Measurements from ENCODE around the gene BASP1.

Gene BASP1, protein sequence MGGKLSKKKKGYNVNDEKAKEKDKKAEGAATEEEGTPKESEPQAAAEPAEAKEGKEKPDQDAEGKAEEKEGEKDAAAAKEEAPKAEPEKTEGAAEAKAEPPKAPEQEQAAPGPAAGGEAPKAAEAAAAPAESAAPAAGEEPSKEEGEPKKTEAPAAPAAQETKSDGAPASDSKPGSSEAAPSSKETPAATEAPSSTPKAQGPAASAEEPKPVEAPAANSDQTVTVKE

DNA sequence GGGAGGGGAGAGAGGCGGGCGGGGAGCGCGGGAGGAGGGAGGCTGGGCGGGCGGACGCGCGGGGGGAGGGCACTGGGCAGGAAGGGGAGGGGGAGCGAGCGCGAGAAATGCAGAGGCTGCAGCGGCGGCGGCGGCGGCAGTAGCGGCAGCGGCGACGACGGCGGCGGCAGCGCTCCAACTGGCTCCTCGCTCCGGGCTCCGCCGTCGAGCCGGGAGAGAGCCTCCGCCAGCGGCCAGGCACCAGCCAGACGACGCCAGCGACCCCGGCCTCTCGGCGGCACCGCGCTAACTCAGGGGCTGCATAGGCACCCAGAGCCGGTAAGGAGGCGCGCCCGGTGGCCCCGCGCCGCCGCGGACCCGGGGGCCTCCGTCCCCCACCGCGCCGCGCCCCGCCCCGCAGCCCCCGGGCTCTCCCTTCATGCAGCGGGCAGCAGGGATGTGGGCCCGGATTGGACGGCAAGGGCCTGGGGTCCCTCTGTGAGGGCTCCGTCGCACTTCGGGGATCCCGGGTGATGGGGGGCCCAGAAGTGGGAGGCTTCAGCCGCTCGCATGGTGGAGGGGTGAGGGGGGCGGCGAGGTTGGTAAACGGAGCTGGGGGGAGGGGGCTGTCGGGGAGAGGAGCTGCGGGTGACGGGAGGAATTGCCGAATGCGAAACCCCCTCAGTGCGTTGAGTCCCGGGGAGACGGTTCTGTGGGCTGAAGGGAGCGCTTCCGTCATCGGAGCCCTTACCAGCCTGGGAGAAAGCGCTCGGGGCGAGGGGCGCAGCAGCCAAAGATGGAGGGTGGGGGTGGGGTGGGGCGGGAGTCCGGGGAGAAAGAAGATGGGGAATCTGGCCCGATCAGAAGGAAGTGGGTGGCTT, at the start of gene BASP1:
Gene BASP1, plus strand, starts transcription at position 139 of the 860 bp plus-strand sequence. CDS start 57,586 bp downstream, outside the sequence.
- Mint-ChIP-seq H3K4me3 (peak within 1 kb of the TSS; percentile 63), H3K9me3 (no peaks in the 10 kb centered on the region), H3K27me3 (peaks cover 47% of the 10 kb centered on the region), H3K4me1 (peaks cover 11% of the 10 kb centered on the region), H3K27ac (no peak within 1 kb of the TSS), H3K36me3 (ENCODE audit: low read depth) (no peaks in the 10 kb centered on the region)
- DNase-seq (peak; percentile 47), ATAC-seq (peak; percentile 10)

DNA sequence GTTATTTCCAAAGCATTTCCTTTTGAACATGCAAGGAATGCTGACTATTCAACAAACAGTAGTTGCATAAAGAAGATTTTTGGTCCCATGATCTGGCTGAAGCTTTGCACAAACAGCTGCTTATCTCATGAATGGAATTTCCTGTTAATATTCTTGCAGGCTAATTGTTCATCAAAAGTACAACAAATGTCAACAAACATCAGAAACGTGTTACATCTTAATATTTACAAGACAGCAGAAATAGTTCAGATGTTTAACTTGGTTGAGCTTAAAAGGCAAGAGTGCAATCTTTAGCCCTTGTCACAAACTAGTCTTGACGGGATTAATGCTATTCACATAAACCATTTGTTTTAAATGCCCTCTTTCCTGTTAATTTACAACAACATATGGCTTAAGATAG, 47.9 kb upstream of the BASP1 start:
- H3K4me1 Mint-ChIP-seq = no peaks in the 10 kb centered on the region
- no peaks in the 10 kb centered on the region for H3K36me3 Mint-ChIP-seq (ENCODE audit: low read depth)
- ATAC-seq (no peak), DNase-seq (no peak)
- no peak overlapping the region for H3K27ac Mint-ChIP-seq
- H3K27me3 Mint-ChIP-seq = peaks cover 12% of the 10 kb centered on the region
- H3K9me3 Mint-ChIP-seq = no peaks in the 10 kb centered on the region
- H3K4me3 Mint-ChIP-seq = no peak overlapping the region

DNA sequence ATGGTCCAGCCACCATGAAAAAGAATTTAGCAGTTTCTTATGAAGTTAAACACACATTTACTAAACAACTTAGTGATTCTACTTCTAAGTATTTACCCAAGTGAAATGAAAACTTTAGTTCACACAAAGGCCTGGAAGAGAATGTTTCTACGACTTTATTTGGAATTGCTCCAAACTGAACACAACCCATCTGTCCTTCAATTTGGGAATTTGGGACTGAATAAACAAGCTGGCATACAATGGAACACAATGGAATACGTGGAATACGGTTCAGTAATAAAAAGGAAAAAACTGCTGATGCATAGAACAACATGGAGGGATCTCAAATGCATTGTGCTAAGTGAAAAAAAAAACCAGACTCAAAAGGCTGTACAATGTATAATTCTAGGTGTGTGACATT, 44.6 kb upstream of the BASP1 start:
- DNase-seq = no peak
- Mint-ChIP-seq H3K4me3 (no peak overlapping the region), H3K4me1 (no peaks in the 10 kb centered on the region), H3K9me3 (no peaks in the 10 kb centered on the region), H3K27me3 (peaks cover 9% of the 10 kb centered on the region), H3K36me3 (ENCODE audit: low read depth) (no peaks in the 10 kb centered on the region), H3K27ac (no peak overlapping the region)
- no peak for ATAC-seq

DNA sequence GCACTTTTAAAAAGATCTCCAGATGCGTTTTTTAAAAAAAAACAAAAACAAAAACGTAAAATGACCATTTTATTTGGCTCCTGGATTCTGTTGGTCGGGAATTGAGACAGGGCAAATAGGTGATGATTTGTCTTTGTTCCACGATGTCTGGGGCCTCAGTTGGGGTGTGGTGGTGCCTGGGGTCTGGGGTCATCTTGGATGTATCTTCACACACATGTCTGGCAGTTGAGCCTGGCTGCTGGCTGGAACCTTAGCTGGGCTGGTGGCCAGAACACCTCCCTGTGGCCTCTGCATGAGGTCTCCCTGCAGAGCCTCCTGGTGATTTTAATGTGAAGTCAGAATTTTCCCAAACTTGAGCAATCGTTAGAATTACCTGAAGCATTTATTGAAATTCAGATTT, 42.5 kb upstream of the BASP1 start:
- DNase-seq = no peak
- Mint-ChIP-seq H3K4me1 (no peaks in the 10 kb centered on the region), H3K4me3 (no peak overlapping the region), H3K27me3 (peaks cover 9% of the 10 kb centered on the region), H3K27ac (no peak overlapping the region), H3K9me3 (no peaks in the 10 kb centered on the region), H3K36me3 (ENCODE audit: low read depth) (no peaks in the 10 kb centered on the region)
- ATAC-seq = no peak

DNA sequence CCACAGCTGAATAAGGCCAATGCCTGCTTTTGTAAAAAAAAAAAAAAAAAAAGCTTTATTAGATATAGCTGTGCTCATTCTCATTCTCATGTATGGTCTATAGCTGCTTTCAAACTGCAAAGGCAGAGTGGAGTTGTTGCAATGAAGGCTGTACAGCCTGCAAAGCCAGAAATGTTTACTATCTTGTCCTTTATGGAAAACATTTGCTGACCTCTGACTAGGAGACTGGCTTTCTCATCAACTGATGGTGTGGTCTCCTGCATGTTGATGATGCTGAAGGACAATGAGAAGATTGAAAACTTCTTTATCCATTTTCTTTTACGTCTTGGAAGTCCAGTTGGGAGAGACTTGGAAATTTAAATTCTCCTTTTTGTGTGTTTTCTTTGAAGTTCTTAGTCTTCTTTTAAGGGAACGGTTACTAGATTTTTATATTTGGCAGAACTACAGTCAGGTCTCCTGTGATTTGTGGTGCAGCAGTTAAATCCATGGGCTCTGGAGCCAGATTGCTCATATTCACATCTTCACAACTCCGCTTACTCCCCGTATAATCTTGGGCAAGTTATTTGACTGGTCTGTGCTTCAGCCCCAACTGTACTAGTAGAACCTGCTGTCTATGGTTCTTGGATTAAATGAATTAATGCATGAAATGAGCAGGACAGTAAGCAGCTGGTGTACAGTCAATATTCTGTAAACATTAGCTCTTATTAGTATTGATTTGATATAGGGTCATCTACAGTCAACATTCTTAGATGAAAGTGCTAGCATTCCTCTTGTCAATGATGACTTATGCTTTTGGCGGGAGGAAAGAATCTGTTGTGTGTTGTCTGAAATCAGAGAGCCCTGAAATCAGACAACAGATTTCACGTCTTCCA, 39.7 kb upstream of the BASP1 start:
- ATAC-seq (no peak), DNase-seq (no peak)
- no peak overlapping the region for H3K4me3 Mint-ChIP-seq
- H3K27ac Mint-ChIP-seq = no peak overlapping the region
- H3K9me3 Mint-ChIP-seq = no peaks in the 10 kb centered on the region
- no peaks in the 10 kb centered on the region for H3K36me3 Mint-ChIP-seq (ENCODE audit: low read depth)
- H3K27me3 Mint-ChIP-seq = peaks cover 3% of the 10 kb centered on the region
- peaks cover 6% of the 10 kb centered on the region for H3K4me1 Mint-ChIP-seq

DNA sequence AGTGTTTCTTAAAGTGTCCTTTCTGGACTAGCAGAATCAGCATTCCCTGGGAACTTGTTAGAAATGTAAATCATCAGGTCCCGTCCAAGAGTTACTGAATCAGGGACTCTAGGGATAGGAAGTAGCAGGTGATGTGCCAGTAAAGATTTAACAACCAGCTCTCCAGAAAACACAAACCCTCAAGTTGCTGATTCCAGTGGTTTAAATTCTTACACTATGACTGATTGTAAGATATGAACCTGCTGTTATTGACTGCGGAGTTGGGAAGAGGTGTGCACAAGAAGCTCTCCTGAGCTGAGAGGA, 39.1 kb upstream of the BASP1 start:
- H3K27me3 Mint-ChIP-seq = no peaks in the 10 kb centered on the region
- no peak overlapping the region for H3K4me3 Mint-ChIP-seq
- ATAC-seq = no peak

DNA sequence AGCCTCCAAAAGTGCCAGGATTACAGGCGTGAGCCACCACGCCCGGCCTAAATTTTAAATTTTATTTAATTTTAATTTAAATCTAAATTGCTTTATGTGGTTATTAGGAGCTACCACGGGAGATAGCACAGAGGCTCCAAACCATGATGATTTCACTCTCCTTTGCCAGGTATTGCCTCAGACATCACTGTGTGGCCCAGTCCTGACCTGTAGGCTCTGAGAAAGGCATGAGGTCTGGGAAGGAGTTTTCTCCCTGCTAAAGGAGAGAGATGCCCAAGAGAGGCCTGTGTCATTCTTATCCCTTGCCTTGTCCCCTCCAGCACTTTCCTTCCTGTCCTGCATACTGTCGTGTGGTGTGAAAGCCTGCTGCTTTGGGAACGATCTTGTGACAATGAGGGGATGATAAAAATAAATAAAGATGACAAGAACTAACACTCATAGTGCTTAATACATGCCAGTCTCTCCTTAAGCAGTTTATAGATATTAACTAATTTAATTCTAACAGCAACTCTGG, 37.0 kb upstream of the BASP1 start:
- H3K4me1 Mint-ChIP-seq = peaks cover 6% of the 10 kb centered on the region
- no peak overlapping the region for H3K4me3 Mint-ChIP-seq
- H3K27ac Mint-ChIP-seq = no peak overlapping the region
- no peaks in the 10 kb centered on the region for H3K27me3 Mint-ChIP-seq
- DNase-seq = no peak
- no peaks in the 10 kb centered on the region for H3K36me3 Mint-ChIP-seq (ENCODE audit: low read depth)
- ATAC-seq = no peak
- H3K9me3 Mint-ChIP-seq = no peaks in the 10 kb centered on the region

More for the DNA sequence above, 39.1 kb upstream of the BASP1 start:
- no peaks in the 10 kb centered on the region for H3K9me3 Mint-ChIP-seq
- H3K36me3 Mint-ChIP-seq (ENCODE audit: low read depth) = no peaks in the 10 kb centered on the region
- peaks cover 6% of the 10 kb centered on the region for H3K4me1 Mint-ChIP-seq
- DNase-seq = no peak
- no peak overlapping the region for H3K27ac Mint-ChIP-seq

DNA sequence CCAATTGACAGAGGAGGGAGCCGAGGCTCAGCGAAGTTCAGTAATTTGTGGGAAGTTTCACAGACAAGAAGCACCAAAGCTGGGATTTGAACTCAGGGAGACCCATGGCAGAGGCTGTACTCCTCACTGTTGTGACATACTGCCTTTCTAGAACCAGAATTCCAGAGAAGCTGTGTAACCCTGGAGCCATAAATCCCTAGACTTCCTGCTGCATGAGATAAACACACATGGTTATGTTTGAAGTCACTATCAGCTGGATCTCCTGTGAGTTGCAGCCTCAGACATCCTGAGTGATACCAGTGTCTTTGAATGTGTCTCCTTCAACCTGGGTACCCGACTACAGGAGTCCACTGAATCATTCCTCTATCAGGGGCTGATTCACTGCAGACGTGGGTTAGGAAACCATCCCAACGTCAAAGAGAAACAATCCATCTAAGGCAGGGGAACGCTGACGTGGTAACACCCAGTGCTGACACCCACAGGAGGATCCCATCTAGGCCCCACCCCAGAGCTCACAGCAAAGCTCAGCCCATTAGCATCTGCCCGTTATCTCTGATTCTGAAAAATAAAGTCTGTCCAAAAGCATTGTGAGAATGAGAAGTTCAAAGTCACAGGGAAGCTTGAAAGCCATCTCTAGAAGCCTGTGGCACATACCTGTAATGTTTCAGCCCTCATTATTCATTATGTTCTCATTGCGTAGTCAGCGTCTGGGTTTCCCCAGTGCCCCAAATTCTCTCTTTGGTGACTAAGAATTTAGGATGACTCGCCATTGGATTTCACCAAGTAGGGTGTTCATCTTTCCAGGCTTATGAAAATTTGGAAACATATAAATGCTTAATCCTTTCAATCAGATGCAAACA, 36.3 kb upstream of the BASP1 start:
- Mint-ChIP-seq H3K4me1 (peaks cover 6% of the 10 kb centered on the region), H3K4me3 (no peak overlapping the region), H3K27ac (no peak overlapping the region), H3K27me3 (no peaks in the 10 kb centered on the region), H3K9me3 (no peaks in the 10 kb centered on the region), H3K36me3 (ENCODE audit: low read depth) (no peaks in the 10 kb centered on the region)
- ATAC-seq (peak; percentile 60), DNase-seq (no peak)

DNA sequence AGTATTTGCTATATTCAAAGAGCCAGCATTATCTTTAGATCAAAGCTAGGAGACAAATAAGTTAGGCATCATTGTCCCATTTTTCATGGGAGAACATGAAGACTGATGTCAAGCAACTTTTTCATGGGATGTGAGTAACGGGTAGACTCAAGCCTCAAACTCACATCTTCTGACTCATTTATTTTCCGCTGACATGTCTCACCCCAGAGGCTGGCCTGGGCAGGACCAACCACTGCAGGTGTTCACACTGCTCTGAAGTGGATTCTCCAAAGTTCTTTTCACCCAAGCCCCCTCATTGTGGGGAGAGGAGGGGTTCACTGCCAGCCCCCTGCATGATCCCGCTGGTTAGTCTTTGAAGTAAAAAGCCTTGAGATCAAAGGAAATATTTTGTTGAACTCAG, 34.9 kb upstream of the BASP1 start:
- no peak for DNase-seq
- Mint-ChIP-seq H3K4me1 (peaks cover 6% of the 10 kb centered on the region), H3K9me3 (no peaks in the 10 kb centered on the region), H3K4me3 (no peak overlapping the region), H3K27me3 (no peaks in the 10 kb centered on the region), H3K27ac (no peak overlapping the region), H3K36me3 (ENCODE audit: low read depth) (no peaks in the 10 kb centered on the region)
- peak; percentile 64 for ATAC-seq

DNA sequence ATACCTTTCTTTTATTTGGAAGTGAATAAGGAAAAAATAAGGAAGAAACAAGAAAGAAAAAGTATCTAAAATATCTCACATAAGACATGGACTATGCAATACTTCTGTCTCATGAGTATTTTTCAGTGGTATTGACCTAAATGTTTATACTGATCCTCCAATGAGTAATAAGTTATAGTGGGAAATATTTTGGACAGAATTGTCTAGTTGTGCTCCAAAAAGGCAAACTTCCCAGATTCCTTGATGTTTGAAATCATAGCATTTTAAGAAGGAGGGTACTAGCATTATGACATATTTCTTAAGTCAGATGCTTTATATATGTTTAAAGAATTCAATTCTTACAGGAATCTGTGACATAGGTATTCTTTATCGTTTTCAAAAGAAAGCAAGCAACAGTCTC, 34.5 kb upstream of the BASP1 start:
- Mint-ChIP-seq H3K27me3 (no peaks in the 10 kb centered on the region), H3K9me3 (no peaks in the 10 kb centered on the region), H3K36me3 (ENCODE audit: low read depth) (no peaks in the 10 kb centered on the region), H3K27ac (no peak overlapping the region), H3K4me1 (peaks cover 6% of the 10 kb centered on the region), H3K4me3 (no peak overlapping the region)
- DNase-seq (no peak), ATAC-seq (no peak)

DNA sequence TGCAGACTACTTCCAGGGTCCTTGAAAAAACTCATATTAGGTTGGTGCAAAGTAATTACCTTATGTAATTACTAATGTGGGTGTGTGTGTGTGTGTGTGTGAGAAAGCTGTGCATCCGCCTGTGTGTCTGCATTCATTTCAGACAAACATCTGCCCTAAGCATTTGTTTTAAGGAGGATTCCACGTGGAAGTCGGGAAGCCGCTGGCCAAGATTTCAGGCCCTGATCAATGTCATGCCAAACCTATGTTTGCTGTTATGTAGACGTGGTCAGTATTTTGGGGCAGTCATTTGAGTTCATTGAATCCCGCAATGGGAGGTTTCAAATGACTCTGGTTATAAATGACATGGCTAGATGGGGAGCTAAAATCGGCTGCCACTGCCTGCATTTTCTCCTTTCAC, 33.6 kb upstream of the BASP1 start:
- Mint-ChIP-seq H3K4me1 (peaks cover 6% of the 10 kb centered on the region), H3K27me3 (peaks cover 2% of the 10 kb centered on the region), H3K36me3 (ENCODE audit: low read depth) (no peaks in the 10 kb centered on the region), H3K27ac (no peak overlapping the region), H3K9me3 (no peaks in the 10 kb centered on the region), H3K4me3 (no peak overlapping the region)
- ATAC-seq = no peak
- no peak for DNase-seq

DNA sequence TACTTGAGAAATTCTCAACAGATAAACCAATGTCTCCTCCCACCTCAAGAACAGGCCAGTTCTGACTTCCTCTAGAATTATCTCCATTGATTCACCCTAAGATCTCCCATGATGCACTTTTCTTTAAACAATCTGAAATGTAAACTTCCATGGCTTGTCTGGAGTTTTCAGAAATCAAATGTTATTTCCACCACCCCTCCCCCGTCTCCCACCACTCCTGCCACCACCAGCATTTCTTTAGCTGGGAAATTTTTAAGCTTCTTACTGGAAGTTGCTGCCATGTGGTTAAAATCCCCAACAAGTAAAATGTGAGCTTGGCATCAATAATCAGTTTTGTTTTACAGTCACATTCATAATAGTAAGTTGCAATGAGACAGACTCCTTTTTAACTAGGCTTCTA, 32.8 kb upstream of the BASP1 start:
- no peak for DNase-seq
- Mint-ChIP-seq H3K4me3 (no peak overlapping the region), H3K4me1 (peaks cover 6% of the 10 kb centered on the region), H3K27me3 (peaks cover 5% of the 10 kb centered on the region), H3K36me3 (ENCODE audit: low read depth) (no peaks in the 10 kb centered on the region), H3K27ac (no peak overlapping the region), H3K9me3 (no peaks in the 10 kb centered on the region)
- ATAC-seq = no peak

DNA sequence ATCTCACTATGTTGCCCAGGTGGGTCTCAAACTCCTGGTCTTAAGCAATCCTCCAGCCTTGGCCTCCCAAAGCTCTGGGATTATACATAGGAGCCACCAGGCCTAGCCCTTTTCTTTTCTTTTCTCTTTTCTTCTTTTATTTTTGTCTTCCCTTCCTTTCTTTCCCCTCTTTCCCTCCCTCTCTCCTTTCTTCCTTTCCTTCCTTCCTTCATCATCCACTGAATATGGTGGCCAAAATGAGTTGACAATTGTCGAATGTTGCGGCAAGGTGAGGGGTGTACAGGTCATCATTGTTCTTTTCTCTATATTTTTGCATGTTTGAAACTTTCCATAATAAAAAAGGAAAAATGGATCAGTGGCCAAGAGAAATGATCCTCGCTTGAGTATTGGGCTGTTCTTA, 32.1 kb upstream of the BASP1 start:
- H3K27ac Mint-ChIP-seq = no peak overlapping the region
- ATAC-seq (no peak), DNase-seq (no peak)
- no peaks in the 10 kb centered on the region for H3K36me3 Mint-ChIP-seq (ENCODE audit: low read depth)
- H3K4me3 Mint-ChIP-seq = no peak overlapping the region
- peaks cover 5% of the 10 kb centered on the region for H3K27me3 Mint-ChIP-seq
- no peaks in the 10 kb centered on the region for H3K9me3 Mint-ChIP-seq
- H3K4me1 Mint-ChIP-seq = peaks cover 6% of the 10 kb centered on the region

DNA sequence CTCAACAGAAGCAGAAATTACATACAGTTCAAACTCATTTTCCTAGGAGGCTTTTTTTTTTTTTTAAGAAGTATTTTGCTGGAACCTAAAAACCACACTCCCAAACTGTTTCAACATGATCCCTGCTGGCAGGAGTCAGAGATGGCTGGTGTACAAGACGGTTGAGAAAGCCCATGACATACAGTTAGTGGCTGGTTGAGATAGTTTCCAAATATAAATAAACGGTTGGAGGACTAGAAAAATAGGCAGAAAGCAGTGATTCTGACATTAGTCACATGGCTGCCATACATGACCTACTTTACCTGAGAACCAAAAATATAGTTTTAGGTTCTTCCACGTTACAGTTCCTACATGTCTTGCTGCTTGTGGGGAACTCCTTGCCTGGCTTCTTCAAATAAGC, 31.7 kb upstream of the BASP1 start:
- peaks cover 5% of the 10 kb centered on the region for H3K27me3 Mint-ChIP-seq
- H3K27ac Mint-ChIP-seq = no peak overlapping the region
- ATAC-seq (no peak), DNase-seq (no peak)
- no peaks in the 10 kb centered on the region for H3K36me3 Mint-ChIP-seq (ENCODE audit: low read depth)
- no peak overlapping the region for H3K4me3 Mint-ChIP-seq
- peaks cover 6% of the 10 kb centered on the region for H3K4me1 Mint-ChIP-seq
- no peaks in the 10 kb centered on the region for H3K9me3 Mint-ChIP-seq
